GM19468 (cell line): ENCODE results near the gene CWC27.

ENCODE experiments used
- ATAC-seq: cut with Tn5 transposase; IDR thresholded peaks from one replicate; pipeline ENCODE4 v1.9.1; 2021; ENCODE audit warnings: mild to moderate bottlenecking, moderate library complexity, moderate number of reproducible peaks; ENCODE audit not compliant: unreplicated experiment; ENCODE audit errors: extremely low read depth

Gene CWC27

GRCh38 chr5:64835266-64835665 is 66.5 kb downstream of the CWC27 start:
- no peak for ATAC-seq

GRCh38 chr5:64836190-64836755 is 67.5 kb downstream of the CWC27 start:
- no peak for ATAC-seq

GRCh38 chr5:64836786-64837185 is 68.1 kb downstream of the CWC27 start:
- ATAC-seq = no peak

GRCh38 chr5:64838376-64838775 is 69.6 kb downstream of the CWC27 start:
- no peak for ATAC-seq

GRCh38 chr5:64838803-64839202 is 70.1 kb downstream of the CWC27 start:
- no peak for ATAC-seq

- no peak for ATAC-seq
Measured at GRCh38 chr5:64839936-64840335, 71.2 kb downstream of the CWC27 start.

- ATAC-seq = no peak
Measured at GRCh38 chr5:64840958-64841357, 72.2 kb downstream of the CWC27 start.

GRCh38 chr5:64853777-64854176 is 85.0 kb downstream of the CWC27 start:
- ATAC-seq = no peak

GRCh38 chr5:64854855-64855254 is 86.1 kb downstream of the CWC27 start:
- no peak for ATAC-seq

- ATAC-seq = no peak
Measured at GRCh38 chr5:64859881-64860280, 91.2 kb downstream of the CWC27 start.

- no peak for ATAC-seq
Measured at GRCh38 chr5:64861281-64861680, 92.6 kb downstream of the CWC27 start.

- ATAC-seq = no peak
Measured at GRCh38 chr5:64864171-64864570, 95.4 kb downstream of the CWC27 start.

GRCh38 chr5:64865662-64866061 is 96.9 kb downstream of the CWC27 start:
- ATAC-seq = no peak

- no peak for ATAC-seq
Measured at GRCh38 chr5:64869419-64869818, 100.7 kb downstream of the CWC27 start.

- no peak for ATAC-seq
Measured at GRCh38 chr5:64872044-64872443, 103.3 kb downstream of the CWC27 start.

- ATAC-seq = no peak
Measured at GRCh38 chr5:64873441-64873840, 104.7 kb downstream of the CWC27 start.

- ATAC-seq = no peak
Measured at GRCh38 chr5:64874753-64875152, 106.0 kb downstream of the CWC27 start.

GRCh38 chr5:64876203-64876602 is 107.5 kb downstream of the CWC27 start:
- ATAC-seq = no peak

GRCh38 chr5:64880821-64881220 is 112.1 kb downstream of the CWC27 start:
- no peak for ATAC-seq

- ATAC-seq = no peak
Measured at GRCh38 chr5:64883912-64884311, 115.2 kb downstream of the CWC27 start.

- ATAC-seq = no peak
Measured at GRCh38 chr5:64884541-64884940, 115.8 kb downstream of the CWC27 start.

- no peak for ATAC-seq
Measured at GRCh38 chr5:64887910-64888309, 119.2 kb downstream of the CWC27 start.

- ATAC-seq = no peak
Measured at GRCh38 chr5:64895748-64896147, 127.0 kb downstream of the CWC27 start.
